ENCODE measurements around the gene SPRTN.

SPRTN gene

GRCh38 chr1:231338270-231339128 is at the start of gene SPRTN:
Gene SPRTN (plus strand): TSS chr1:231338293. CDS start chr1:231338384, 91 bp downstream.
- no peak for TF ChIP-seq CTCF (IDR thresholded peaks at IDR 0.05; ENCODE audit: control extremely low read depth, extremely low read depth, low read depth, missing control alignments)
- POLR2A ChIA-PET: interaction anchor here (0.5 to 1.4 kb wide), 5 partner anchors 14 to 371 kb away, joined by 3 to 8 read pairs (median 5); no protein-coding TSS in a partner anchor
- CTCF ChIA-PET: interaction anchor here (0.8 to 11.0 kb wide), 17 partner anchors 10 to 697 kb away, joined by 3 to 87 read pairs (median 4); no protein-coding TSS in a partner anchor
- DNase-seq (ENCODE audit: extremely low spot score): peak; percentile 93

- TF ChIP-seq CTCF (IDR thresholded peaks at IDR 0.05; ENCODE audit: control extremely low read depth, extremely low read depth, low read depth, missing control alignments): no peak
- DNase-seq (ENCODE audit: extremely low spot score): no peak
- CTCF ChIA-PET: interaction anchor here (1.7 kb wide), 1 partner anchor 19 kb away, joined by 3 read pairs; no protein-coding TSS in a partner anchor
- POLR2A ChIA-PET: no interaction called here
Observed at GRCh38 chr1:231295938-231296337, 42.2 kb upstream of the SPRTN start.

GRCh38 chr1:231301990-231302389 is 36.1 kb upstream of the SPRTN start:
- CTCF ChIA-PET: interaction anchor here (4.0 kb wide), 1 partner anchor 14 kb away, joined by 24 read pairs; no protein-coding TSS in a partner anchor

GRCh38 chr1:231310391-231310934 is 27.6 kb upstream of the SPRTN start:
- ChIA-PET CTCF (interaction anchor here (1.5 kb wide), 1 partner anchor 295 kb away, joined by 3 read pairs; no protein-coding TSS in a partner anchor), POLR2A (no interaction called here)
- no peak for DNase-seq (ENCODE audit: extremely low spot score)
- TF ChIP-seq CTCF (IDR thresholded peaks at IDR 0.05; ENCODE audit: control extremely low read depth, extremely low read depth, low read depth, missing control alignments): no peak

More at GRCh38 chr1:231301990-231302389, 36.1 kb upstream of the SPRTN start:
- POLR2A ChIA-PET: no interaction called here
- DNase-seq (ENCODE audit: extremely low spot score): no peak
- TF ChIP-seq CTCF (IDR thresholded peaks at IDR 0.05; ENCODE audit: control extremely low read depth, extremely low read depth, low read depth, missing control alignments): no peak

GRCh38 chr1:231311720-231312431 is 26.2 kb upstream of the SPRTN start:
- CTCF ChIA-PET: interaction anchor here (10.6 kb wide), 1 partner anchor 23 kb away, joined by 87 read pairs; the partner anchor contains the start of genes EXOC8 and SPRTN
- TF ChIP-seq CTCF (IDR thresholded peaks at IDR 0.05; ENCODE audit: control extremely low read depth, extremely low read depth, low read depth, missing control alignments): no peak
- POLR2A ChIA-PET: no interaction called here
- no peak for DNase-seq (ENCODE audit: extremely low spot score)

- DNase-seq (ENCODE audit: extremely low spot score): no peak
- CTCF ChIA-PET: interaction anchor here (10.6 kb wide), 1 partner anchor 22 kb away, joined by 87 read pairs; the partner anchor contains the start of genes EXOC8 and SPRTN
- POLR2A ChIA-PET: no interaction called here
- TF ChIP-seq CTCF (IDR thresholded peaks at IDR 0.05; ENCODE audit: control extremely low read depth, extremely low read depth, low read depth, missing control alignments): no peak
Observed at GRCh38 chr1:231312432-231312788, 25.7 kb upstream of the SPRTN start.

All from GM10248 (cell line).